ENCODE data around the gene TUT7. TPM values are rescaled to one million over a fixed set of nuclear protein-coding genes. Genes with fewer than 3 reads are reported as not detected.

The TUT7 gene
- total RNA-seq, 1 donor from 2014 or later, result 41.9 TPM

GRCh38 chr9:86359151-86359879 is 5.1 kb upstream of the TUT7 start:
- Mint-ChIP-seq H3K4me1 (ENCODE audit: low read depth) (peaks cover 10% of the 10 kb centered on the region), H3K27ac (no peak overlapping the region), H3K27me3 (ENCODE audit: low read depth) (peaks cover 5% of the 10 kb centered on the region), H3K36me3 (ENCODE audit: low read depth) (no peaks in the 10 kb centered on the region), H3K4me3 (ENCODE audit: low read depth) (no peak overlapping the region), H3K9me3 (no peaks in the 10 kb centered on the region)
- intact Hi-C loops (cut with micrococcal nuclease), result loop anchor here (10.0 kb wide), 1 partner anchor 585 kb away; the partner anchor contains the start of gene GAS1
- DNase-seq (ENCODE audit: low spot score), result no peak

GRCh38 chr9:86356871-86357866 is 3.0 kb upstream of the TUT7 start:
- Mint-ChIP-seq H3K27me3 (ENCODE audit: low read depth) (peaks cover 5% of the 10 kb centered on the region), H3K9me3 (no peaks in the 10 kb centered on the region), H3K4me3 (ENCODE audit: low read depth) (no peak overlapping the region), H3K4me1 (ENCODE audit: low read depth) (peaks cover 19% of the 10 kb centered on the region), H3K36me3 (ENCODE audit: low read depth) (peaks cover 16% of the 10 kb centered on the region), H3K27ac (no peak overlapping the region)
- intact Hi-C loops (cut with micrococcal nuclease), result loop anchor here (10.0 kb wide), 1 partner anchor 588 kb away; the partner anchor contains the start of gene GAS1
- DNase-seq (ENCODE audit: low spot score), result no peak

- Mint-ChIP-seq H3K9me3 (no peaks in the 10 kb centered on the region), H3K36me3 (ENCODE audit: low read depth) (peaks cover 27% of the 10 kb centered on the region), H3K27me3 (ENCODE audit: low read depth) (peaks cover 2% of the 10 kb centered on the region), H3K4me3 (ENCODE audit: low read depth) (no peak overlapping the region), H3K4me1 (ENCODE audit: low read depth) (peaks cover 26% of the 10 kb centered on the region), H3K27ac (no peak overlapping the region)
- intact Hi-C loops (cut with micrococcal nuclease), result loop anchor here (2.0 to 10.0 kb wide), 2 partner anchors 589 to 613 kb away; partner anchors contain the start of gene GAS1
- no peak for DNase-seq (ENCODE audit: low spot score)
These were observed 1.6 kb upstream of the TUT7 start for GRCh38 chr9:86355814-86356213.

DNA sequence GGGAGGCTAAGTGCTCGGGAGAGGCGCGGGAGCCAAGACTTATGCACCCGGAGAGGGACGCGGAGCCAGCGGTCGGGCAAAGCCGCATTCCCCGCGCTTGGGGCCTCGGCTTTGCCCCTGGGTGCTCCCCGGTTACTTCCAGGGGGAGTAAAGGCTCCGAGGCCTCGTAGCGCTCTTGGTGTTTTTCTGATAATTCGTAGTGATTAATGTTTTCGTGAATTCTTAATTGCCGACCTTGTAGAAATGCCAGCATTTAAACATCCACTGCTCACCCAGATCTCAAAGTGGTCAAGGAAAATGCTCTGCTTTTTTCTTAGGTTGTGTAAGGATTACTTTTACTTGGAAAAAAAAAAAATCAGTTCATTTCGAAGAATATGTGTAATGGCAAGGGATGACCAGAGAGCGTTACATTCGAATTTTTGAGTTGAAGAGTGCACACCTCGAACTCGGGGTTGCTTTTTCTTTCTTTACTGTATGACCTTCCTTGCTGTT is 654 bp upstream of the TUT7 start:
- Mint-ChIP-seq H3K27me3 (ENCODE audit: low read depth) (no peaks in the 10 kb centered on the region), H3K36me3 (ENCODE audit: low read depth) (peaks cover 37% of the 10 kb centered on the region), H3K27ac (peak overlapping the region; percentile 55), H3K4me3 (ENCODE audit: low read depth) (peak overlapping the region; percentile 94), H3K9me3 (no peaks in the 10 kb centered on the region), H3K4me1 (ENCODE audit: low read depth) (peaks cover 27% of the 10 kb centered on the region)
- intact Hi-C loops (cut with micrococcal nuclease), result loop anchor here (1.0 to 10.0 kb wide), 4 partner anchors 73 to 612 kb away; partner anchors contain the start of genes GAS1, ISCA1 and NAA35
- DNase-seq (ENCODE audit: low spot score), result no peak

DNA sequence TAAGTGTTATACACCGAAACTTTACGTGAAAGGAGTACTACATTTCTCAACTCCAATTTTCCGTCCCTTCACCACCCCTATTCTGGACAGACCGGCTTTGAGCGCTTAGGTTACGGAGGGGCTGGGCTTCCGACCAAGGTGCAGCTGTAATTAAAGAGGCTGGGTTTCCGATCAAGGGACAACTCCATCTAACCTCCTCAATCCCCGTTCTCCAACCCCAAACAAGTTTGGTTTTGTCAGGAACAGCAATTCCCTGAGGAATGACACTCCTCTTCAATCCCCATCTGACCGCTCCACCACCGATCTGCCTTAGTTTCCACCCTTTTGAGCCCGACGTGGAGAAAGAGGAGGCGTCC is 577 bp downstream of the TUT7 start:
- intact Hi-C loops (cut with micrococcal nuclease), result loop anchor here (1.0 to 10.0 kb wide), 6 partner anchors 51 to 611 kb away; partner anchors contain the start of genes GAS1, ISCA1 and NAA35
- DNase-seq (ENCODE audit: low spot score), result no peak
- peak overlapping the region; percentile 94 for H3K4me3 Mint-ChIP-seq (ENCODE audit: low read depth)

DNA sequence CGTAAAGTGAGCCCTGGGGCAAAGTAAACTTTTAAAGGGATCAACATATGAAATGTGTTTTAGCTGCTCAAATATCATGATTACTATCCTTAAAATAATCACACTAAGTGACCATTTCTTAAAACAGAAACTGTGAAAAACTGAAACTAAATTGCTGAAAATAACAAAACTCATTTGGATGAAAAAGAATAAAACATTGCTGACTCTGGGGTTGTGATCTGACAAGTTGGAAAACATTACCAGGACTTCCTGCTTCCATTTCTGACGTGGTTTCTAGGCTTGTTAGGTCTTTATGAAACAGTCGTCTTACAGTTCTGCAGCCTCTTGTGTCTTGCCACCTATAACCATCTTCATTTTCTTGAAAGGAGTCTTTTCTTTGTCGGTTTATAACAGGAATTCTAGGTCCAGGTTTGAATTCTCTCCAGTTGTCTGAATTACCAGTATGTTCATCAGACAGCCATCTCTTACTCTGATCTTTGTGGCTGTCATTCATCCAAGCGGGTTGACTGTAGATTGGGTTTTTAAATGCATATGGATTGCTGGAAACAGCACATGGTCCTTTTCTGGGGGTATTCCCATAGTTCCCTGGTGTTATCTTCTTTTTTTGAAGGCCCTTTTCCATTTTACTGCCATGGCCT is 1.7 kb downstream of the TUT7 start:
- Mint-ChIP-seq H3K27ac (peak overlapping the region; percentile 98), H3K9me3 (peaks cover 5% of the 10 kb centered on the region), H3K4me3 (ENCODE audit: low read depth) (peak overlapping the region; percentile 94), H3K27me3 (ENCODE audit: low read depth) (no peaks in the 10 kb centered on the region), H3K36me3 (ENCODE audit: low read depth) (peaks cover 55% of the 10 kb centered on the region), H3K4me1 (ENCODE audit: low read depth) (peaks cover 37% of the 10 kb centered on the region)
- DNase-seq (ENCODE audit: low spot score), result no peak
- intact Hi-C loops (cut with micrococcal nuclease), result loop anchor here (1.0 to 10.0 kb wide), 4 partner anchors 12 to 592 kb away; partner anchors contain the start of gene GAS1

More for the DNA sequence above, 577 bp downstream of the TUT7 start:
- H3K9me3 Mint-ChIP-seq, result peaks cover 2% of the 10 kb centered on the region
- peak overlapping the region; percentile 98 for H3K27ac Mint-ChIP-seq
- peaks cover 45% of the 10 kb centered on the region for H3K36me3 Mint-ChIP-seq (ENCODE audit: low read depth)
- peaks cover 27% of the 10 kb centered on the region for H3K4me1 Mint-ChIP-seq (ENCODE audit: low read depth)
- H3K27me3 Mint-ChIP-seq (ENCODE audit: low read depth), result no peaks in the 10 kb centered on the region

DNA sequence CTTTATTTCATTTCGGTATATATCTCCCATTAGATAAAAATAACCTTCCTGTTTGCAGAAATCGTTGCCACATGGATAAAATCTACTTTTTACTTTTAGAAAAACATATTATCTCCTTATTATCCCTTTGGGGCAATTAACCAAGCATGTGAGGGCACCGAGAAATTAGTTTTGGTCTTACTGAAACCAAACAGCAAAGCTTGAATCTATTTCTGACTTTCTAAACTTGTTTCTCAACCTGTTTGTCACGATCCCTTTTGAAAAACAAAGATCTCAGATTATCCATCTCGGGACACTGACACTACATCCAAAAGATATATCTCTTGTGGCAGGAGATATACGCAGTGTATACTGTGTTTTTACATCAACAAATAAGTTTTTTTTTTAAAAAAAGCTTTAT is 2.3 kb downstream of the TUT7 start:
- Mint-ChIP-seq H3K27me3 (ENCODE audit: low read depth) (no peaks in the 10 kb centered on the region), H3K27ac (peak overlapping the region; percentile 86), H3K36me3 (ENCODE audit: low read depth) (peaks cover 55% of the 10 kb centered on the region), H3K9me3 (peaks cover 5% of the 10 kb centered on the region), H3K4me1 (ENCODE audit: low read depth) (peaks cover 38% of the 10 kb centered on the region), H3K4me3 (ENCODE audit: low read depth) (peak overlapping the region; percentile 78)
- intact Hi-C loops (cut with micrococcal nuclease), result loop anchor here (1.0 to 10.0 kb wide), 4 partner anchors 12 to 593 kb away; partner anchors contain the start of gene GAS1
- DNase-seq (ENCODE audit: low spot score), result no peak

GRCh38 chr9:86350006-86350760 is 4.0 kb downstream of the TUT7 start:
- Mint-ChIP-seq H3K36me3 (ENCODE audit: low read depth) (peaks cover 68% of the 10 kb centered on the region), H3K27me3 (ENCODE audit: low read depth) (no peaks in the 10 kb centered on the region), H3K4me3 (ENCODE audit: low read depth) (peak overlapping the region; percentile 60), H3K4me1 (ENCODE audit: low read depth) (peaks cover 50% of the 10 kb centered on the region), H3K27ac (peak overlapping the region; percentile 65), H3K9me3 (peaks cover 5% of the 10 kb centered on the region)
- intact Hi-C loops (cut with micrococcal nuclease), result loop anchor here (10.0 kb wide), 1 partner anchor 595 kb away; the partner anchor contains the start of gene GAS1
- no peak for DNase-seq (ENCODE audit: low spot score)

DNA sequence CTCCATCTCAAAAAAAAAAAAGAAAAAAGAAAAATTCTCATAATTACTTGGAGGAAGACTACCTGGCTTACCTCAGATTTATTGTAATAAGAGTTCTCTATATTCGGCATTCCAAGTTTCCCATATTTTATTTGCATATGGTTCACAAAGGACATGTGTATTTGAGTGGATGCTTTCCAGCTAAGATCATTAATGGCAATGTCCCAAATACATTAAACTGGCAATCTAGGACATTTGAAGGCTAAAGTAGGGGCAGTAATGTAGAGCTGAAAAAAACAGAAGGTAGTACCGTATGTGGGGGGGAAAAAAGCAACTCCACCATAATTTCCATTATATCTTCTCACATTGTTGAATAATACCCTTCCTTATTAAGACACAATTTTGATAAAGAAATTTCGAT is 4.9 kb downstream of the TUT7 start:
- Mint-ChIP-seq H3K4me3 (ENCODE audit: low read depth) (peak overlapping the region; percentile 33), H3K4me1 (ENCODE audit: low read depth) (peaks cover 50% of the 10 kb centered on the region), H3K27me3 (ENCODE audit: low read depth) (no peaks in the 10 kb centered on the region), H3K9me3 (peaks cover 5% of the 10 kb centered on the region), H3K27ac (no peak overlapping the region), H3K36me3 (ENCODE audit: low read depth) (peaks cover 77% of the 10 kb centered on the region)
- no peak for DNase-seq (ENCODE audit: low spot score)
- intact Hi-C loops (cut with micrococcal nuclease), result no loop called here

DNA sequence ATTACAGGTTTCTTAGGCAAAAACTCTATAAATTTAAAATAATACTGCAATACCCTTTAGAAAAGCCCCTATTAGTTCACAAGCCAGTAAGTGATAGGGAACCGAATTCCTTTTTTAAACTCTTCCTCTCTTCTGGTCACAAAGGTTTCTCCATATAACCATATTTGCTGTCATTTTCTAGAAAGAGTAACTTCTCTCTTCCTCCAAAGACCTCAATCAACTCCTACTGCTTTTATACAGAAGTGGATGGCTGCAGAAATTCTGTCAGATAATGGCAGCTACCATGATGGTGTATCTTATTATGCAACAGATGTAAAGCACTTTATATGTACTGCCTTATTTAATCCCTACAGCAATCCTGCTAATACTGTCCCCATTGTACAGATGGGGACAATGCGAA is 6.2 kb downstream of the TUT7 start:
- Mint-ChIP-seq H3K4me1 (ENCODE audit: low read depth) (peaks cover 46% of the 10 kb centered on the region), H3K36me3 (ENCODE audit: low read depth) (peaks cover 75% of the 10 kb centered on the region), H3K27me3 (ENCODE audit: low read depth) (no peaks in the 10 kb centered on the region), H3K9me3 (peaks cover 5% of the 10 kb centered on the region), H3K4me3 (ENCODE audit: low read depth) (no peak overlapping the region), H3K27ac (peak overlapping the region; percentile 73)
- intact Hi-C loops (cut with micrococcal nuclease), result no loop called here
- DNase-seq (ENCODE audit: low spot score), result no peak

DNA sequence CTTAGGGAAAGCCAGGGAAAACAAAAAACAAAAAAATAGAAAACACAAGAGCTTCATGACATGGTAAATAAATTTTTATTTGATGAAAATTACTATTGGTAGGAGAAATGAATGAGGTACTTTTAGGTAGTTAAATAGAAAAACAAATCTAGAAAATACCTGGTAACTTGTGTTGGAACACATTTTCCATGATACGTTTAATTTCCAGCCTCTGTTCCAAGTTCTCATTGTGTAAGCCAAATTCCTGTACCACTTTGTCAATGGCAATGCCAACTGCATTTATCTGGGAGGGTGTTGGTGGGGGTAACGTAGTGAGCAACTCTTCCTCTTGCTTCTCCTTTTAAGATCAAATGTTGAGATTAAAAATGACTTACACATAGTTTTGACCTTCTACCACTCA is 9.4 kb downstream of the TUT7 start:
- no peak for DNase-seq (ENCODE audit: low spot score)
- H3K4me3 Mint-ChIP-seq (ENCODE audit: low read depth), result no peak overlapping the region
- no peak overlapping the region for H3K27ac Mint-ChIP-seq
- peaks cover 5% of the 10 kb centered on the region for H3K9me3 Mint-ChIP-seq
- H3K36me3 Mint-ChIP-seq (ENCODE audit: low read depth), result peaks cover 75% of the 10 kb centered on the region
- peaks cover 47% of the 10 kb centered on the region for H3K4me1 Mint-ChIP-seq (ENCODE audit: low read depth)
- H3K27me3 Mint-ChIP-seq (ENCODE audit: low read depth), result no peaks in the 10 kb centered on the region
- intact Hi-C loops (cut with micrococcal nuclease), result no loop called here
